ENCODE data around the gene ASCC1. TPM values are rescaled to one million over a fixed set of nuclear protein-coding genes. Genes with fewer than 3 reads are reported as not detected.

The ASCC1 gene
- total and polyA plus RNA-seq, 2 of the 13 experiments (the other 11 are each of a cell fraction or from before 2014, with no cell fraction given) = 21.6 to 30.1 TPM

DNA sequence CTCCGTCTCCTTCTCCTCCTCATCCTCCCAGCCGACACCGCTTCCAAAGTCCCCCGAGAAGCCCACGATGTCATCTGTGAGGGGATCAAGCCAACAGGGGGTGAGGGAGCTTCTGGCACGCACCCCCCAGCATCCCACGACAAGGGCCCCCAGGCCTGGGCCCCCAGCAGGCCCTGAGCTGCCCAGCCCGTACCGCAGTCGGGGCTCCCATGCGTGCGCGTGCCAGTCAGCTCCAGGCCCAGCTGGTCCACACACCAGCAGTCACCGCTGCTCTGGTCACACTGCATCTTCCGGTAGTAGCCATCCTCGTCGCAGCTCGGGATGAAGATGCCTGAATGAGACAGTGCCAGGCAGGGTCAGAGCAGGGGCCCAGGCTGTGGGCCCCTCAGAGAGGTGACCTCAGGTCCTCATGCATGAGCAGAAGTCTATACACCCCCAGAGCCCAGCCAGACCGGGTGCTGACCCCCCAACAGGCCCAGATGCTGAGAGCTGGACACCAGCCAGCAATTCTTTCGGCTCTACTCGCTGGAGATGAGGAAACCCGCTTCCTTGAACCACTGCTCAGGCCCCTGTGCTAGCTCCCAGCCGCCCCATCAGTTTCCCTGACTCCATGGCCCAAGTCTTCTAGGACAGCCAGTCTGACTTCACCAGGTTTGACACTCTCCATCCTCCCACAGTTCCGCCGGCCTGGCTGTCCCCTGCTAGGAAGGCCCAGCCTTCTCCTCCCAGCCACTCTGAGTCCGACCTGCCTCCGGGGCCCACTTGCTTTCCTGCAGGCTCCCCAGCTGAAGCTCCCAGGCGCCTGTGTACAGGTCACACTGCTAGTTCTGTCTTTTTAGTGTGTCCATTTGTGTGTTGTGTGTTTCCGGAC is 153.0 kb downstream of the ASCC1 start (continued):
- TF ChIP-seq FOXK1 (CRISPR knock-in tag; IDR thresholded peaks at IDR 0.05; ENCODE audit: borderline replicate concordance, low read depth) (no peak), ATF7-NPFF (CRISPR knock-in tag; IDR thresholded peaks at IDR 0.05; ENCODE audit: low read depth) (no peak)

DNA sequence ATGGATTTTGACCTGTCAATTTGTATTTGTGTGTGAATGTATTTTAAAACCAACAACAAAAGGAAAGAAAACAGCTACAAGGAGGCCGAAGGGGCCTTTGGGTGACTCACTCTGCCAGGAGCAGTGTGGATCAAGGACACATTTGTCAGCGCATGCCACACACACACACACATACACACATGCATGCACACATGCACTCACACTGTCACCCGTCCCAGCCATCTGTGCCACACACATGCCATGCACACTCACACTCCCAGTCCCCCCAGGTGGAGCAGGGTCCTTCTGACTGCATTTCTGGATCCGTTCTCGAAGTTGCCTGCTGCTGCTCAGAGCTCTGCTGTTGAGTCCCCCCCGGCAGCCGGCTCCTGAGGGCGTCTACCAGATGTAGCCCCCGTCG is 153.7 kb downstream of the ASCC1 start:
- H3K9ac ChIP-seq (ENCODE audit: insufficient read depth, low read depth, low read length) = no peak overlapping the region
- peaks cover 66% of the 10 kb centered on the region for H3K4me1 ChIP-seq (ENCODE audit: insufficient read depth, low read length)
- 83% methylated on average over 8 of the region's 10 CpGs for WGBS (ENCODE audit: low lambda C conversion rate)
- no peak overlapping the region for H3K27ac ChIP-seq (ENCODE audit: extremely low read length, insufficient read depth, low read length)
- ChIA-PET POLR2A (no interaction called here), CTCF (ENCODE audit: low intra/inter-chr PET ratio, low total read pairs) (no interaction called here)
- H4K20me1 ChIP-seq (ENCODE audit: insufficient read depth, low read length) = no peaks in the 10 kb centered on the region
- no TSS peak for BruUV-seq (replicated peaks)
- no peaks in the 10 kb centered on the region for H3K27me3 ChIP-seq (ENCODE audit: control insufficient read depth in 1 of 2, insufficient read depth in 2 of 2, low read length in 2 of 2)
- H3K4me3 ChIP-seq (replicated peaks in 1 of 3; ENCODE audit: insufficient read depth in 1 of 3, low read depth in 2 of 3, low read length in 3 of 3) = no peak overlapping the region
- H2AFZ ChIP-seq (ENCODE audit: low read length) = no peak overlapping the region
- TF ChIP-seq MXD3 (CRISPR knock-in tag; IDR thresholded peaks at IDR 0.05) (no peak), ZBTB20 (CRISPR knock-in tag; IDR thresholded peaks at IDR 0.05; ENCODE audit: borderline replicate concordance, low read depth) (no peak), CCAR2 (optimal IDR thresholded peaks at IDR 0.05; ENCODE audit: low read depth, low read length) (no peak), ZNF143 (CRISPR knock-in tag; IDR thresholded peaks at IDR 0.05) (no peak), TBX2 (CRISPR knock-in tag; IDR thresholded peaks at IDR 0.05; ENCODE audit: borderline replicate concordance) (no peak), SMYD3 (CRISPR knock-in tag; IDR thresholded peaks at IDR 0.05) (no peak), ZNF775 (CRISPR knock-in tag; IDR thresholded peaks at IDR 0.05; ENCODE audit: borderline replicate concordance) (no peak)
- TF ChIP-seq, protein P1, sequence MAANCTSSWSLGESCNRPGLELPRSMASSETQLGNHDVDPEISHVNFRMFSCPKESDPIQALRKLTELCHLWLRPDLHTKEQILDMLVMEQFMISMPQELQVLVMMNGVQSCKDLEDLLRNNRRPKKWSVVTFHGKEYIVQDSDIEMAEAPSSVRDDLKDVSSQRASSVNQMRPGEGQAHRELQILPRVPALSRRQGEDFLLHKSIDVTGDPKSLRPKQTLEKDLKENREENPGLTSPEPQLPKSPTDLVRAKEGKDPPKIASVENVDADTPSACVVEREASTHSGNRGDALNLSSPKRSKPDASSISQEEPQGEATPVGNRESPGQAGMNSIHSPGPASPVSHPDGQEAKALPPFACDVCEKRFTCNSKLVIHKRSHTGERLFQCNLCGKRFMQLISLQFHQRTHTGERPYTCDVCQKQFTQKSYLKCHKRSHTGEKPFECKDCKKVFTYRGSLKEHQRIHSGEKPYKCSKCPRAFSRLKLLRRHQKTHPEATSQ (CRISPR knock-in tag; IDR thresholded peaks at IDR 0.05; ENCODE audit: borderline replicate concordance) = no peak
- H3K36me3 ChIP-seq (replicated peaks in 1 of 2; ENCODE audit: control insufficient read depth in 1 of 2, insufficient read depth in 2 of 2, low read length in 2 of 2) = no peaks in the 10 kb centered on the region
- H3K79me2 ChIP-seq (ENCODE audit: insufficient read depth, low read length) = no peaks in the 10 kb centered on the region
- H3K4me2 ChIP-seq (ENCODE audit: low read depth, low read length) = no peak overlapping the region
- no peak for ATAC-seq
- FAIRE-seq = no peak
- no peaks in the 10 kb centered on the region for H3K9me3 ChIP-seq (ENCODE audit: low read length)
- intact Hi-C loops (cut with micrococcal nuclease; ENCODE audit: unreplicated experiment) (no loop called here), in situ Hi-C loops (cut with HindIII; ENCODE audit: extremely low pct_ligation_motif_present, low pct_unique_long_range_greater_than_20kb) (no loop called here)
- DNase-seq (ENCODE audit: low spot score) = no peak

Data from HepG2 (cell line).